Osteocyte (in vitro differentiated cells): Measurements from ENCODE around the gene FBXO47. TPM values are rescaled to one million over a fixed set of nuclear protein-coding genes. Genes with fewer than 3 reads are reported as not detected.

Experiments used
- DNase-seq: peaks from one replicate; pipeline ENCODE4 v3.0.0; 2021; ENCODE audit warnings: mixed read lengths; ENCODE audit not compliant: unreplicated experiment; ENCODE audit errors: extremely low spot score
- H3K27ac Mint-ChIP-seq: one replicate; pipeline ENCODE4 v1.8.0; 2021; ENCODE audit warnings: mild to moderate bottlenecking, mixed read lengths; ENCODE audit not compliant: unreplicated experiment
- H3K27me3 Mint-ChIP-seq: one replicate; pipeline ENCODE4 v1.8.0; 2021; ENCODE audit warnings: mixed read lengths; ENCODE audit not compliant: unreplicated experiment
- H3K36me3 Mint-ChIP-seq: one replicate; pipeline ENCODE4 v1.8.0; 2021; ENCODE audit warnings: mixed read lengths; ENCODE audit not compliant: unreplicated experiment
- H3K4me1 Mint-ChIP-seq: one replicate; pipeline ENCODE4 v1.8.0; 2021; ENCODE audit warnings: mixed read lengths; ENCODE audit not compliant: unreplicated experiment
- H3K4me3 Mint-ChIP-seq: one replicate; pipeline ENCODE4 v1.8.0; 2021; ENCODE audit warnings: mild to moderate bottlenecking, moderate library complexity, mixed read lengths; ENCODE audit not compliant: unreplicated experiment
- H3K9me3 Mint-ChIP-seq: one replicate; pipeline ENCODE4 v1.8.0; 2021; ENCODE audit warnings: mixed read lengths; ENCODE audit not compliant: unreplicated experiment
- CTCF ChIP-seq: fragments of 200-600 bp; sonication (generic); IDR thresholded peaks from 2 replicates; pipeline ENCODE4 v1.5.0; 2021; ENCODE audit warnings: antibody characterized with exemption, mild to moderate bottlenecking, moderate library complexity
- total RNA-seq: library from RNA; stranded (reverse); gene quantifications from 2 replicates; pipeline ENCODE4 v1.2.1, GENCODE V29; 2021

Gene FBXO47
- total RNA-seq, 1 donor from 2014 or later, result not detected

GRCh38 chr17:38896346-38896954 is 70.8 kb downstream of the FBXO47 start:
- Mint-ChIP-seq H3K36me3 (peaks cover 23% of the 10 kb centered on the region), H3K27me3 (no peaks in the 10 kb centered on the region), H3K4me3 (no peak overlapping the region), H3K4me1 (peaks cover 83% of the 10 kb centered on the region), H3K9me3 (no peaks in the 10 kb centered on the region), H3K27ac (peak overlapping the region; percentile 87)
- no peak for TF ChIP-seq CTCF
- no peak for DNase-seq

- H3K27ac Mint-ChIP-seq, result peak overlapping the region; percentile 80
- H3K27me3 Mint-ChIP-seq, result no peaks in the 10 kb centered on the region
- H3K36me3 Mint-ChIP-seq, result peaks cover 27% of the 10 kb centered on the region
- DNase-seq, result no peak
- H3K9me3 Mint-ChIP-seq, result no peaks in the 10 kb centered on the region
- H3K4me3 Mint-ChIP-seq, result no peak overlapping the region
- H3K4me1 Mint-ChIP-seq, result peaks cover 77% of the 10 kb centered on the region
- TF ChIP-seq CTCF, result no peak
These were observed 72.9 kb downstream of the FBXO47 start for GRCh38 chr17:38894276-38894675.

GRCh38 chr17:38893607-38894006 is 73.6 kb downstream of the FBXO47 start:
- H3K4me3 Mint-ChIP-seq, result no peak overlapping the region
- TF ChIP-seq CTCF, result no peak
- no peak for DNase-seq
- H3K4me1 Mint-ChIP-seq, result peaks cover 75% of the 10 kb centered on the region
- H3K36me3 Mint-ChIP-seq, result peaks cover 27% of the 10 kb centered on the region
- no peaks in the 10 kb centered on the region for H3K27me3 Mint-ChIP-seq
- H3K9me3 Mint-ChIP-seq, result no peaks in the 10 kb centered on the region
- H3K27ac Mint-ChIP-seq, result peak overlapping the region; percentile 80

GRCh38 chr17:38893113-38893512 is 74.1 kb downstream of the FBXO47 start:
- H3K27ac Mint-ChIP-seq, result peak overlapping the region; percentile 80
- no peaks in the 10 kb centered on the region for H3K27me3 Mint-ChIP-seq
- no peak for TF ChIP-seq CTCF
- no peak overlapping the region for H3K4me3 Mint-ChIP-seq
- peaks cover 24% of the 10 kb centered on the region for H3K36me3 Mint-ChIP-seq
- H3K9me3 Mint-ChIP-seq, result no peaks in the 10 kb centered on the region
- DNase-seq, result no peak
- H3K4me1 Mint-ChIP-seq, result peaks cover 72% of the 10 kb centered on the region

GRCh38 chr17:38892620-38893019 is 74.6 kb downstream of the FBXO47 start:
- H3K9me3 Mint-ChIP-seq, result no peaks in the 10 kb centered on the region
- H3K36me3 Mint-ChIP-seq, result peaks cover 22% of the 10 kb centered on the region
- no peak for DNase-seq
- no peak overlapping the region for H3K4me3 Mint-ChIP-seq
- H3K27me3 Mint-ChIP-seq, result no peaks in the 10 kb centered on the region
- no peak overlapping the region for H3K27ac Mint-ChIP-seq
- no peak for TF ChIP-seq CTCF
- H3K4me1 Mint-ChIP-seq, result peaks cover 68% of the 10 kb centered on the region
